ENCODE data around the gene ZBTB20.

Gene ZBTB20

GRCh38 chr3:114494498-114494897 is 652.6 kb downstream of the ZBTB20 start:
- Histone ChIP-seq H3K4me3 (ENCODE audit: low read depth in 1 of 5, low read length in 5 of 5) (no peak overlapping the region), H3K4me1 (ENCODE audit: control insufficient read depth in 5 of 5, insufficient read depth in 5 of 5, low read length in 5 of 5) (peaks cover 5 to 30% (median 27%) of the 10 kb centered on the region in 5 donors), H3K36me3 (ENCODE audit: control insufficient read depth in 5 of 5, insufficient read depth in 5 of 5, low read length in 5 of 5) (peaks cover 0 to 3% (median 0%) of the 10 kb centered on the region in 5 donors), H3K27ac (ENCODE audit: low read depth, low read length) (peak overlapping the region; percentile 76), H3K9me3 (ENCODE audit: control insufficient read depth in 5 of 5, low read length in 5 of 5) (no peaks in the 10 kb centered on the region), H3K9ac (ENCODE audit: low read length in 5 of 5) (no peak overlapping the region), H3K27me3 (ENCODE audit: control insufficient read depth in 5 of 5, insufficient read depth in 4 of 5, low read length in 5 of 5) (no peaks in the 10 kb centered on the region)

DNA sequence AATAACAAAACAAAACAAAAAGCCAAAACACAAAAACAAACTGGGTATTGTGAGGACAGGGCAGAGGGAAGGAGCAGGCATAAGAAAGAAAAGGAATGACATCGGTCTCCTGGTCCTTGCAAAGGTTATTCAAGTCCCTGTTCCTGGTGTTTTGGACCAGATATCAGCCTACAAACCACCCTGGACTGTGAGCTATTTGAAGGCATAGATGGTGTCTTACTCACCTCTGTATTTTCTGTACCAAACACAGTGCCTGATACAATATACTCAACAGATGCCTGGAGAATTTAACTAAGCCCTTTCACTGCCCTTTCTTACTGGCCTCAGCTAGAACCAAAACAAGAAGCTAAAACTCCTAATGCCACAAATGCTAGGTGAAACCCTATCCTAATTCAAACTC is 656.3 kb downstream of the ZBTB20 start:
- Histone ChIP-seq H3K4me3 (ENCODE audit: low read depth in 1 of 5, low read length in 5 of 5) (no peak overlapping the region), H3K27me3 (ENCODE audit: control insufficient read depth in 5 of 5, insufficient read depth in 4 of 5, low read length in 5 of 5) (no peaks in the 10 kb centered on the region), H3K9me3 (ENCODE audit: control insufficient read depth in 5 of 5, low read length in 5 of 5) (no peaks in the 10 kb centered on the region), H3K9ac (ENCODE audit: low read length in 5 of 5) (no peak overlapping the region), H3K27ac (ENCODE audit: low read depth, low read length) (no peak overlapping the region), H3K36me3 (ENCODE audit: control insufficient read depth in 5 of 5, insufficient read depth in 5 of 5, low read length in 5 of 5) (peaks cover 0 to 2% (median 0%) of the 10 kb centered on the region in 5 donors), H3K4me1 (ENCODE audit: control insufficient read depth in 5 of 5, insufficient read depth in 5 of 5, low read length in 5 of 5) (peaks cover 0 to 10% (median 7%) of the 10 kb centered on the region in 5 donors)

DNA sequence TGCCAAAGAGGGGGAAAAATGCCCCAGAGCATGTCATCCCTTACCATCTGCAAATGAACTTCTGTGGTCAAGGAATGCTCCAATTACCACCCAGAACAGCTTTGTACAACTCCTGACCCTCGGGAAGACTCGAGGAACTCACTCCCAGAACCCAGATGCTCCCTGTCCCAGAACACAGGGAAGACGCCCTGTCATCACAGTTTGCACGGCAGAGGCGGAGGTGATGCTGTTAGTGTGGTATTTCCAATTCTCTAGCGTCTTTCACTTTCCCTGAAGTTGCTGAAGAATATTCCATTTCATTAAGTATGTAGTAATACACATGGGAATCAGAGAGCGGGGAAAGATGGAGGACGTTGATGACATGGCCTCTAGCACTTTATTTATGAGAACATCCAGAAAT is 659.6 kb downstream of the ZBTB20 start:
- Histone ChIP-seq H3K36me3 (ENCODE audit: control insufficient read depth in 5 of 5, insufficient read depth in 5 of 5, low read length in 5 of 5) (peaks cover 0 to 2% (median 0%) of the 10 kb centered on the region in 5 donors), H3K4me1 (ENCODE audit: control insufficient read depth in 5 of 5, insufficient read depth in 5 of 5, low read length in 5 of 5) (peaks cover 0 to 18% (median 12%) of the 10 kb centered on the region in 5 donors), H3K27me3 (ENCODE audit: control insufficient read depth in 5 of 5, insufficient read depth in 4 of 5, low read length in 5 of 5) (no peaks in the 10 kb centered on the region), H3K9ac (ENCODE audit: low read length in 5 of 5) (no peak overlapping the region), H3K9me3 (ENCODE audit: control insufficient read depth in 5 of 5, low read length in 5 of 5) (no peaks in the 10 kb centered on the region), H3K4me3 (ENCODE audit: low read depth in 1 of 5, low read length in 5 of 5) (no peak overlapping the region), H3K27ac (ENCODE audit: low read depth, low read length) (no peak overlapping the region)

- H3K4me3 ChIP-seq (ENCODE audit: low read depth in 1 of 5, low read length in 5 of 5) = no peak overlapping the region
- H3K4me1 ChIP-seq (ENCODE audit: control insufficient read depth in 5 of 5, insufficient read depth in 5 of 5, low read length in 5 of 5) = peaks cover 0 to 24% (median 16%) of the 10 kb centered on the region in 5 donors
- no peak overlapping the region for H3K9ac ChIP-seq (ENCODE audit: low read length in 5 of 5)
- no peaks in the 10 kb centered on the region for H3K9me3 ChIP-seq (ENCODE audit: control insufficient read depth in 5 of 5, low read length in 5 of 5)
- H3K36me3 ChIP-seq (ENCODE audit: control insufficient read depth in 5 of 5, insufficient read depth in 5 of 5, low read length in 5 of 5) = peaks cover 0 to 2% (median 0%) of the 10 kb centered on the region in 5 donors
- no peak overlapping the region for H3K27ac ChIP-seq (ENCODE audit: low read depth, low read length)
- H3K27me3 ChIP-seq (ENCODE audit: control insufficient read depth in 5 of 5, insufficient read depth in 4 of 5, low read length in 5 of 5) = no peaks in the 10 kb centered on the region
These were observed 662.2 kb downstream of the ZBTB20 start for GRCh38 chr3:114484919-114485318.

DNA sequence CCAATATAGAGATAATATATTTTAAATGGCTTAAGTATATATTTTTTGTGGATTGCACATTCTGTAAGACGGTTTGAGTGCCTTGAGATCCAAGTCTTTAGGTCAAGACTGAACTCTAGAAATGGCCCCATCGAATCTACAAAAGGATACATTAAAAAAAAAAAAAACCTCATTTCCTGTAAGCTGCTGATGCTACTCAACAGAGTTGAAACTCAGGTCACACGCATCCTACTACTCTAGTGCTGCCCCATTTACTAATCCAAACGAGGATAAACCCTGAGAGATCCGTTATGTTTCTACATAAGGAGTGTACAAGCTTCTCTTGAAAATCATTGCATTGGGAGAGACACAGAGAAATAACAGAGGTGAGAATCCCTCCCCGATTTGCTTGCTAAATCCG is 666.0 kb downstream of the ZBTB20 start:
- Histone ChIP-seq H3K9me3 (ENCODE audit: control insufficient read depth in 5 of 5, low read length in 5 of 5) (no peaks in the 10 kb centered on the region), H3K27ac (ENCODE audit: low read depth, low read length) (no peak overlapping the region), H3K4me1 (ENCODE audit: control insufficient read depth in 5 of 5, insufficient read depth in 5 of 5, low read length in 5 of 5) (peaks cover 0 to 28% (median 16%) of the 10 kb centered on the region in 5 donors), H3K9ac (ENCODE audit: low read length in 5 of 5) (no peak overlapping the region), H3K36me3 (ENCODE audit: control insufficient read depth in 5 of 5, insufficient read depth in 5 of 5, low read length in 5 of 5) (no peaks in the 10 kb centered on the region), H3K4me3 (ENCODE audit: low read depth in 1 of 5, low read length in 5 of 5) (no peak overlapping the region), H3K27me3 (ENCODE audit: control insufficient read depth in 5 of 5, insufficient read depth in 4 of 5, low read length in 5 of 5) (no peaks in the 10 kb centered on the region)

DNA sequence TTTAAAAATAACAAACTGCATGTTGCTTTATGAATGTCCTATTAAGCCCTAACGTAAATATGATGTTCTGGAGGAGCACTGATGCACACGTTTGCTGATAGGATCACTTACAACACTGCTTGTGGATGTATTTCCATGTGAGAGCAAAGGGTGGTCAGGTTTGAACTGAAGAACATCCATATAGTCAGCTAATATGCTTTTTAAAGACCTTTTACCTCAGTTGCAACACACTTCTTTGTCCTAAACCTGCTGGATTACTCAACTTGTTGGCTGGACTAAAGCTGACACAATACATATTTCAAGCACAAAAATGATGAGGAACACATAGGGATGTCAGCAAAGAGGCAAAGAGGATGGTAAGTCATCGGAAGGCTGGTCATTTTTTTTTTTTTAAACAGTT is 666.6 kb downstream of the ZBTB20 start:
- H3K9ac ChIP-seq (ENCODE audit: low read length in 5 of 5) = no peak overlapping the region
- H3K27me3 ChIP-seq (ENCODE audit: control insufficient read depth in 5 of 5, insufficient read depth in 4 of 5, low read length in 5 of 5) = no peaks in the 10 kb centered on the region
- H3K9me3 ChIP-seq (ENCODE audit: control insufficient read depth in 5 of 5, low read length in 5 of 5) = no peaks in the 10 kb centered on the region
- no peaks in the 10 kb centered on the region for H3K36me3 ChIP-seq (ENCODE audit: control insufficient read depth in 5 of 5, insufficient read depth in 5 of 5, low read length in 5 of 5)
- peaks cover 0 to 28% (median 16%) of the 10 kb centered on the region in 5 donors for H3K4me1 ChIP-seq (ENCODE audit: control insufficient read depth in 5 of 5, insufficient read depth in 5 of 5, low read length in 5 of 5)
- no peak overlapping the region for H3K4me3 ChIP-seq (ENCODE audit: low read depth in 1 of 5, low read length in 5 of 5)
- H3K27ac ChIP-seq (ENCODE audit: low read depth, low read length) = no peak overlapping the region

DNA sequence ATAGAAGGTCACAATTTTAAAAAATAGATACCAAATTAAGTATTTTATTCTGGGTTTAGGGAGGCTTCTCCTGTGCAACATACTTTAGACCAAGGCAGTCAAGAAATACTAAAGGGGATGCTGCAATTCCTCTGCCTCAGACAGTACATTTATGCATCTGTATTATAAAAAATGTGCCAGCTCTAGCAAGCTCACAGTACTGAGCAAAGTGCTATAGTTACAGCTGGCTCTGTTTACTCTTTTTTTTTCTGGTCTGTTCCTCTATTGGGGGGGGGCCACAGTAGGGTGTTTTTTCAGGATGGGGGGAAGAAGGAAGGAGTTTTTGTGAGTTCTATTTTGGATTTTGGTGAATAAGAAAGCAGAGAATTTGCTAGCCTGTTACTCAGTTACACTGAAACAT is 668.3 kb downstream of the ZBTB20 start:
- Histone ChIP-seq H3K4me3 (ENCODE audit: low read depth in 1 of 5, low read length in 5 of 5) (no peak overlapping the region), H3K36me3 (ENCODE audit: control insufficient read depth in 5 of 5, insufficient read depth in 5 of 5, low read length in 5 of 5) (no peaks in the 10 kb centered on the region), H3K9me3 (ENCODE audit: control insufficient read depth in 5 of 5, low read length in 5 of 5) (no peaks in the 10 kb centered on the region), H3K4me1 (ENCODE audit: control insufficient read depth in 5 of 5, insufficient read depth in 5 of 5, low read length in 5 of 5) (peaks cover 0 to 12% (median 5%) of the 10 kb centered on the region in 5 donors), H3K9ac (ENCODE audit: low read length in 5 of 5) (no peak overlapping the region), H3K27me3 (ENCODE audit: control insufficient read depth in 5 of 5, insufficient read depth in 4 of 5, low read length in 5 of 5) (no peaks in the 10 kb centered on the region), H3K27ac (ENCODE audit: low read depth, low read length) (no peak overlapping the region)

- H3K27ac ChIP-seq (ENCODE audit: low read depth, low read length) = no peak overlapping the region
- no peaks in the 10 kb centered on the region for H3K27me3 ChIP-seq (ENCODE audit: control insufficient read depth in 5 of 5, insufficient read depth in 4 of 5, low read length in 5 of 5)
- H3K4me3 ChIP-seq (ENCODE audit: low read depth in 1 of 5, low read length in 5 of 5) = no peak overlapping the region
- no peaks in the 10 kb centered on the region for H3K36me3 ChIP-seq (ENCODE audit: control insufficient read depth in 5 of 5, insufficient read depth in 5 of 5, low read length in 5 of 5)
- peaks cover 0 to 10% (median 4%) of the 10 kb centered on the region in 5 donors for H3K4me1 ChIP-seq (ENCODE audit: control insufficient read depth in 5 of 5, insufficient read depth in 5 of 5, low read length in 5 of 5)
- no peak overlapping the region for H3K9ac ChIP-seq (ENCODE audit: low read length in 5 of 5)
- H3K9me3 ChIP-seq (ENCODE audit: control insufficient read depth in 5 of 5, low read length in 5 of 5) = no peaks in the 10 kb centered on the region
These were observed 670.6 kb downstream of the ZBTB20 start for GRCh38 chr3:114476511-114476910.

- no peaks in the 10 kb centered on the region for H3K9me3 ChIP-seq (ENCODE audit: control insufficient read depth in 5 of 5, low read length in 5 of 5)
- H3K4me3 ChIP-seq (ENCODE audit: low read depth in 1 of 5, low read length in 5 of 5) = no peak overlapping the region
- no peak overlapping the region for H3K9ac ChIP-seq (ENCODE audit: low read length in 5 of 5)
- H3K27ac ChIP-seq (ENCODE audit: low read depth, low read length) = no peak overlapping the region
- no peaks in the 10 kb centered on the region for H3K27me3 ChIP-seq (ENCODE audit: control insufficient read depth in 5 of 5, insufficient read depth in 4 of 5, low read length in 5 of 5)
- peaks cover 0 to 5% (median 3%) of the 10 kb centered on the region in 5 donors for H3K4me1 ChIP-seq (ENCODE audit: control insufficient read depth in 5 of 5, insufficient read depth in 5 of 5, low read length in 5 of 5)
- no peaks in the 10 kb centered on the region for H3K36me3 ChIP-seq (ENCODE audit: control insufficient read depth in 5 of 5, insufficient read depth in 5 of 5, low read length in 5 of 5)
These were observed 675.6 kb downstream of the ZBTB20 start for GRCh38 chr3:114471478-114471877.

- Histone ChIP-seq H3K36me3 (ENCODE audit: control insufficient read depth in 5 of 5, insufficient read depth in 5 of 5, low read length in 5 of 5) (no peaks in the 10 kb centered on the region), H3K27me3 (ENCODE audit: control insufficient read depth in 5 of 5, insufficient read depth in 4 of 5, low read length in 5 of 5) (no peaks in the 10 kb centered on the region), H3K4me3 (ENCODE audit: low read depth in 1 of 5, low read length in 5 of 5) (no peak overlapping the region), H3K9ac (ENCODE audit: low read length in 5 of 5) (peak overlapping the region in 1 of 5 donors; percentile 7), H3K4me1 (ENCODE audit: control insufficient read depth in 5 of 5, insufficient read depth in 5 of 5, low read length in 5 of 5) (peaks cover 0 to 5% (median 3%) of the 10 kb centered on the region in 5 donors), H3K9me3 (ENCODE audit: control insufficient read depth in 5 of 5, low read length in 5 of 5) (no peaks in the 10 kb centered on the region), H3K27ac (ENCODE audit: low read depth, low read length) (no peak overlapping the region)
These were observed 678.0 kb downstream of the ZBTB20 start for GRCh38 chr3:114469070-114469469.

DNA sequence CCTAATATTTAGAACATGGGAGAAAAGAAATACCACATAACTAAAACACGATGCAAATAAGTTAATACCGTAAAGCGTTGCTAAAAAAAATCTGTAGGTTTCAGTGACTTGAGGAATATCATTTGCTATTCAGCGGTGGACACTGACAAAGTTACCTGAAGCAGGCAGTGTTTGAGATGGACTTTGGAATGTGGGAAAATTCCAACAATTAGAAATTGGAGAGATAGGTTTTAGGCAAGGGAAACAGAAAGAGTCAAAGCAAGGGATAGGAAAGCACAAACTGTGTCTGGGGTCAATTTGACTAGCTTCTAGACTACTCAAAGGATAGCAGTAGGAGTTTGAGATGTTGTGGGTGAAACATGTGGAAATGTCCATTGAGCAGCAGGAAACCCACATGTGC is 680.3 kb downstream of the ZBTB20 start:
- Histone ChIP-seq H3K27me3 (ENCODE audit: control insufficient read depth in 5 of 5, insufficient read depth in 4 of 5, low read length in 5 of 5) (no peaks in the 10 kb centered on the region), H3K9ac (ENCODE audit: low read length in 5 of 5) (no peak overlapping the region), H3K4me1 (ENCODE audit: control insufficient read depth in 5 of 5, insufficient read depth in 5 of 5, low read length in 5 of 5) (peaks cover 0 to 5% (median 3%) of the 10 kb centered on the region in 5 donors), H3K4me3 (ENCODE audit: low read depth in 1 of 5, low read length in 5 of 5) (no peak overlapping the region), H3K36me3 (ENCODE audit: control insufficient read depth in 5 of 5, insufficient read depth in 5 of 5, low read length in 5 of 5) (no peaks in the 10 kb centered on the region), H3K27ac (ENCODE audit: low read depth, low read length) (no peak overlapping the region), H3K9me3 (ENCODE audit: control insufficient read depth in 5 of 5, low read length in 5 of 5) (no peaks in the 10 kb centered on the region)
